ENCODE data around the gene BROX.

- TF ChIP-seq CTCF (conservative IDR thresholded peaks at IDR 0.05) (no peak), EZH2 (IDR thresholded peaks at IDR 0.05; ENCODE audit: low read depth) (no peak)
These were observed 962 bp downstream of the BROX start for GRCh38 chr1:222713091-222713961.
